HG03571 (cell line): ENCODE data around the gene SF3B6.

Experiments used
- ATAC-seq: cut with Tn5 transposase; IDR thresholded peaks from one replicate; pipeline ENCODE4 v1.9.1; 2021; ENCODE audit not compliant: unreplicated experiment

SF3B6 gene

GRCh38 chr2:24021122-24021998 is 54.8 kb downstream of the SF3B6 start:
- no peak for ATAC-seq

- ATAC-seq: no peak
Measured at GRCh38 chr2:24020244-24020643, 55.9 kb downstream of the SF3B6 start.

GRCh38 chr2:24019729-24020128 is 56.4 kb downstream of the SF3B6 start:
- ATAC-seq: no peak

- no peak for ATAC-seq
Measured at GRCh38 chr2:24018241-24018640, 57.9 kb downstream of the SF3B6 start.

GRCh38 chr2:24017711-24018110 is 58.4 kb downstream of the SF3B6 start:
- no peak for ATAC-seq
